ENCODE results near the gene PCTP.

The PCTP gene

GRCh38 chr17:55811536-55811935, 60.7 kb downstream of the PCTP start:
- no peak for DNase-seq

GRCh38 chr17:55812323-55812722, 61.5 kb downstream of the PCTP start:
- DNase-seq = no peak

GRCh38 chr17:55813944-55814343, 63.1 kb downstream of the PCTP start:
- DNase-seq = no peak

- DNase-seq = no peak
These were observed 63.5 kb downstream of the PCTP start for GRCh38 chr17:55814377-55814776.

GRCh38 chr17:55816532-55817396, 65.9 kb downstream of the PCTP start:
- no peak for DNase-seq

- DNase-seq = no peak
These were observed 66.5 kb downstream of the PCTP start for GRCh38 chr17:55817397-55817709.

DNA sequence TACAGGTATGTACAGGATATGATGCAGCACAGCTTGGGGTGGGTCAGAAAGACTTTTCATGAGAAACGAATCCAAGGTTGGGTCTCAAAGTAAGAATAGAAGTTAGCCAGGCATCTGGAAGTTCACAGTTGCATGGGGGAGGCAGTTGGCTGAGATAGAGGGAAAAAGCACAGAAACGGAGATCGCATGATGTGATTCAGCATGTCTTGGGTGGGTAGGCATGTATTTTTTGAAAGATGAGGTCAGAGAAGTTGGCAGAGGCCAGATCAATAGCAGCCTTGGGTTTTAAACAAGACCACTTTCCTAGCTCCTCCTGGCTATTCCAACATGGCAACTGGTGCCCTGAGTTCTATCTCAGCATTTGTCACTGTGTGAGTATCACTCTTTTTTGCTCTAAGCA, 67.2 kb downstream of the PCTP start:
- no peak for DNase-seq

DNA sequence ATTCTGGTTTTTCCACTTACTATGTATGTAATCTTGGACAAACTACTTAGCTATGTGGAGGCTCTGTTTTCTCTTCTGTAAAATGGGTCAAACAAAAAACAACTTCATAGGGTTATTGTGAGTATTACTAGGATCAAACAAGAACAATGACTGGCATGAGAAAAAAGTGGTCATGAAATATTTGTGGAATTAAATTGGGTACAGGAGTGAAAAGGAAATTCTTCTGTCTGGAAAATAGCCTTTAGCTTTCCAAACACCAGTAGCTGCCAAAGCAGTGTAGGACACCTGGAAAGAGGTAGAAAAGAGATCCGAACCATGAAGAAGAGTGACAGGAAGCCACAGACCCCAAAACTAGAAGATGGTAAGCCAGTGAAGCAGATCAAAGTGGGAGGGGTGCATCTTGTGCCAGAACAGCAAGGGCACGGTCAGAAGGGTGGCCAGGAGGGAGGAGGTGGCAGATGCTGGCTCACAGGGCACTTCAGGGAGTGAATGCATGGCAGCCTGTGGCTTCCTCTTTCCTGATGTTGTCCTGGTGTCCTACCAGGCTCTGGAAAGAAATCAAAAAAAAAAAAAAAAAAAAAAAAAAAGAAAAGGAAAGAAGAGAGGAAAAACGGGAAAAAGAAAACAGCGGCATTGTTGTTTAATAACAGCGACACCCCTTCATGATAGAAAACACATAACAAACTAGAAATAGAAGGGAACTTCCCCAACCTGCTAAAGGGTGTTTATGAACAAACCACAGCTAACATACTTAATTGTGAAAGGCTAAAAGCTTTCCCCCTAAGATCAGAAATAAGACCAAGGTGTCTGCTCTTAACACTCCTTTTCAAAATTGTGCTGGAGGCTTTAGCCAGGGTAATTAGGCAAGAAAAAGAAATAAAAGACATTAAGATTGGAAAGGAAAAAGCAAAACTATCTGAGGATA, 67.9 kb downstream of the PCTP start:
- DNase-seq = no peak

GRCh38 chr17:55820675-55821074, 69.8 kb downstream of the PCTP start:
- DNase-seq = no peak

DNA sequence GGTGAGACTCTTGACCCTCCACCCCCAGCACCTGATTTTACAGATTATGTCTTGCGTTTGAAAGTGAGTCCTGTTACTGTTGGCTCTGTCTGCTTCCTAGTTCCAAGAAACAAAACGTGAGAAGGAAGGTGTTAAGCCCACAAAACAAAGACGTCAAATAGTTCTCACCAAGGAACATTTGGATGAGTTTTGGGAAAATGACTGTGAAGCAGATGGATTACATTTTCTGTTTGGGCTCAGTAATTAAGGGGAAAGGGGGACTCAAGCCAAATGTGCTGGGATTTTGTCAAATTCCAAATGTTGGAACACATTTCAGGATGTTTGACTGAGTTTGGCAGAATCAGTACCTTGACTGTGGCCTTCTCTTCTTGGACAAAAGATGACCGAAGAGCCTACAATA, 71.2 kb downstream of the PCTP start:
- DNase-seq = no peak

GRCh38 chr17:55825213-55825612, 74.4 kb downstream of the PCTP start:
- DNase-seq = no peak

Measured in activated gamma-delta T cell (primary cell).